T-cell (primary cell): ENCODE measurements around the gene ZNF205. TPM values are rescaled to one million over a fixed set of nuclear protein-coding genes. Genes with fewer than 3 reads are reported as not detected.

Experiments
- ATAC-seq, 4 experiments: fragments of 200-7000 bp in 3 of 4; fragments of 150-1000 bp in 1 of 4; cut with Tn5 transposase; replicated peaks in 1 of 4; 1 replicate in 3 of 4; 2 replicates in 1 of 4; pipeline ENCODE4 v1.10.0; 2021; ENCODE audit warnings: moderate library complexity in 3 of 4, mild to moderate bottlenecking in 2 of 4, moderate number of reproducible peaks in 1 of 4
- CTCF ChIA-PET, 2 donors: fragments of 300-600 bp; sonication (Branson Sonifier 250); formaldehyde crosslinking; loops; one replicate each; lab custom pipeline; 2022; ENCODE audit warnings: antibody characterized with exemption in 2 of 2; lab: Charles Lee
- POLR2A ChIA-PET, 2 donors: fragments of 300-600 bp; sonication (Branson Sonifier 250); formaldehyde crosslinking; loops; one replicate each; lab custom pipeline; 2022; ENCODE audit warnings: antibody characterized with exemption in 2 of 2; lab: Charles Lee
- DNase-seq, 35 experiments: peaks; one replicate each; pipeline versions ENCODE4 v3.0.0 to v3.0.0-alpha.2; 2013 to 2023
- H3K27ac ChIP-seq: one replicate; pipeline ENCODE4 v1.5.1; 2013; ENCODE audit warnings: low read length
- H3K27me3 ChIP-seq, 2 experiments: replicated peaks in 1 of 2; 1 replicate in 1 of 2; 2 replicates in 1 of 2; pipeline versions ENCODE4 v1.6.1 to v1.7.0; 2013; ENCODE audit warnings: low read length in 1 of 2, mixed read lengths in 1 of 2; ENCODE audit not compliant: control insufficient read depth in 2 of 2, insufficient read depth in 2 of 2; ENCODE audit errors: extremely low read depth in 1 of 2
- H3K36me3 ChIP-seq, 2 donors: 1 replicate in 1 of 2; 2 replicates in 1 of 2; pipeline versions ENCODE4 v1.6.1 to v1.7.0; 2013; ENCODE audit warnings: low read length in 1 of 2; ENCODE audit not compliant: control insufficient read depth in 2 of 2, insufficient read depth in 1 of 2; ENCODE audit errors: extremely low read depth in 1 of 2
- H3K4me1 ChIP-seq, 2 experiments: 1 replicate in 1 of 2; 2 replicates in 1 of 2; pipeline versions ENCODE4 v1.6.1 to v1.7.0; 2013; ENCODE audit warnings: low read length in 2 of 2, mixed read lengths in 1 of 2; ENCODE audit not compliant: insufficient read depth in 2 of 2, control insufficient read depth in 1 of 2; ENCODE audit errors: extremely low read depth in 1 of 2
- H3K4me3 ChIP-seq, 2 donors: 1 replicate in 1 of 2; 2 replicates in 1 of 2; pipeline versions ENCODE4 v1.5.1 to v1.7.0; 2013; ENCODE audit warnings: mild to moderate bottlenecking in 2 of 2, low read length in 1 of 2, moderate library complexity in 1 of 2; ENCODE audit not compliant: control insufficient read depth in 1 of 2; ENCODE audit errors: extremely low read depth in 1 of 2
- H3K9me3 ChIP-seq: 2 replicates; pipeline ENCODE4 v1.7.0; 2013
- H3K27ac Mint-ChIP-seq, 2 donors: one replicate each; pipeline ENCODE4 v1.8.0; 2020 to 2021; ENCODE audit warnings: mild to moderate bottlenecking in 2 of 2, mixed read lengths in 2 of 2
- H3K27me3 Mint-ChIP-seq, 2 donors: one replicate each; pipeline ENCODE4 v1.8.0; 2021 to 2022; ENCODE audit warnings: mixed read lengths in 2 of 2
- H3K36me3 Mint-ChIP-seq: one replicate; pipeline ENCODE4 v1.8.0; 2021; ENCODE audit warnings: mixed read lengths
- H3K4me1 Mint-ChIP-seq, 3 donors: one replicate each; pipeline ENCODE4 v1.8.0; 2020 to 2022; ENCODE audit warnings: mixed read lengths in 3 of 3, mild to moderate bottlenecking in 1 of 3
- H3K4me3 Mint-ChIP-seq, 3 donors: one replicate each; pipeline ENCODE4 v1.8.0; 2020 to 2022; ENCODE audit warnings: mild to moderate bottlenecking in 3 of 3, mixed read lengths in 3 of 3, moderate library complexity in 3 of 3
- H3K9me3 Mint-ChIP-seq, 3 donors: one replicate each; pipeline ENCODE4 v1.8.0; 2020 to 2022; ENCODE audit warnings: mixed read lengths in 3 of 3
- WGBS: methylation state at CpG from one replicate; pipeline ENCODE4 v1.1.5; 2013; ENCODE audit warnings: missing lambda C conversion rate; ENCODE audit not compliant: insufficient coverage; 5-methylcytosine and 5-hydroxymethylcytosine counted together
- total RNA-seq, 35 experiments: library from RNA in 6 of 35; stranded (reverse) in 6 of 35; fragments of 120-200 nt in 1 of 35; gene quantifications; one replicate each; pipeline versions ENCODE4 v1.2.1 to v1.2.4 and lab custom pipeline; 2013 to 2026

ZNF205 gene
- total RNA-seq, 5 donors from 2014 or later (not counting 1 experiment from before 2014, with no cell fraction given), result 0.38 TPM; not detected in 4

GRCh38 chr16:3122926-3123570 lies 10.7 kb downstream of the ZNF205 start:
- POLR2A ChIA-PET, result interaction anchor here in 1 of 2 donors (0.6 kb wide), 2 partner anchors 48 to 212 kb away, joined by 3 to 7 read pairs; no protein-coding TSS in a partner anchor
- Mint-ChIP-seq H3K9me3 (no peaks in the 10 kb centered on the region), H3K27ac (peak overlapping the region; percentile 94 to 98), H3K27me3 (no peaks in the 10 kb centered on the region), H3K4me1 (peaks cover 37 to 43% (median 39%) of the 10 kb centered on the region in 3 donors), H3K36me3 (no peaks in the 10 kb centered on the region), H3K4me3 (peak overlapping the region; percentile 95 to 96 (median 95))
- ATAC-seq, result no peak
- WGBS, result 82% methylated on average over 5 of the region's 8 CpGs
- Histone ChIP-seq H3K9me3 (no peaks in the 10 kb centered on the region), H3K27ac (peak overlapping the region; percentile 52), H3K27me3 (no peaks in the 10 kb centered on the region), H3K4me1 (peaks cover 8 to 33% of the 10 kb centered on the region in 2 experiments), H3K36me3 (no peaks in the 10 kb centered on the region), H3K4me3 (peak overlapping the region in 1 of 2 donors; percentile 71)
- CTCF ChIA-PET, result interaction anchor here in 1 of 2 donors (0.7 kb wide), 1 partner anchor 26 kb away, joined by 8 read pairs; no protein-coding TSS in a partner anchor
- DNase-seq, result no peak

- peaks cover 47 to 53% (median 51%) of the 10 kb centered on the region in 3 donors for H3K4me1 Mint-ChIP-seq
- ATAC-seq, result peak; percentile 90 to 92 (median 92)
- POLR2A ChIA-PET, result interaction anchor here (0.6 to 0.7 kb wide), 2 partner anchors 11 to 19 kb away, joined by 3 to 6 read pairs; partner anchors contain the start of gene ZNF213 (in 1 of the 2)
- H3K27me3 Mint-ChIP-seq, result no peaks in the 10 kb centered on the region
- no peaks in the 10 kb centered on the region for H3K36me3 ChIP-seq
- peak; percentile 88 to 98 (median 95) for DNase-seq
- H3K4me3 Mint-ChIP-seq, result peak overlapping the region; percentile 95 to 96 (median 95)
- CTCF ChIA-PET, result interaction anchor here in 1 of 2 donors (0.6 kb wide), 1 partner anchor 61 kb away, joined by 3 read pairs; no protein-coding TSS in a partner anchor
- under 1% methylated on average over 68 of the region's 72 CpGs for WGBS
- peaks cover 17 to 45% of the 10 kb centered on the region in 2 experiments for H3K4me1 ChIP-seq
- H3K27ac Mint-ChIP-seq, result peak overlapping the region; percentile 94 to 98
- peak overlapping the region; percentile 71 to 72 for H3K4me3 ChIP-seq
- H3K9me3 Mint-ChIP-seq, result no peaks in the 10 kb centered on the region
- H3K27me3 ChIP-seq, result no peaks in the 10 kb centered on the region
- H3K27ac ChIP-seq, result peak overlapping the region; percentile 52
- no peaks in the 10 kb centered on the region for H3K9me3 ChIP-seq
- no peaks in the 10 kb centered on the region for H3K36me3 Mint-ChIP-seq
Observed at GRCh38 chr16:3123986-3124886, 11.8 kb downstream of the ZNF205 start.

- 89% methylated on average over 5 of the region's 6 CpGs for WGBS
- Histone ChIP-seq H3K4me1 (peaks cover 20 to 60% of the 10 kb centered on the region in 2 experiments), H3K4me3 (peak overlapping the region in 1 of 2 donors; percentile 15), H3K27me3 (no peaks in the 10 kb centered on the region), H3K36me3 (peaks cover 0 to 6% of the 10 kb centered on the region in 2 donors), H3K9me3 (no peaks in the 10 kb centered on the region), H3K27ac (no peak overlapping the region)
- DNase-seq, result no peak
- Mint-ChIP-seq H3K4me1 (peaks cover 59 to 65% (median 63%) of the 10 kb centered on the region in 3 donors), H3K36me3 (peaks cover 4% of the 10 kb centered on the region), H3K27ac (peak overlapping the region; percentile 52 to 59), H3K27me3 (no peaks in the 10 kb centered on the region), H3K9me3 (no peaks in the 10 kb centered on the region), H3K4me3 (peak overlapping the region; percentile 36 to 44 (median 39))
- ChIA-PET POLR2A (no interaction called here), CTCF (interaction anchor here in 1 of 2 donors (0.6 to 3.8 kb wide), 4 partner anchors 22 to 69 kb away, joined by 3 to 39 read pairs (median 6); no protein-coding TSS in a partner anchor)
- ATAC-seq, result no peak
Observed at GRCh38 chr16:3127745-3128144, 15.4 kb downstream of the ZNF205 start.

DNA sequence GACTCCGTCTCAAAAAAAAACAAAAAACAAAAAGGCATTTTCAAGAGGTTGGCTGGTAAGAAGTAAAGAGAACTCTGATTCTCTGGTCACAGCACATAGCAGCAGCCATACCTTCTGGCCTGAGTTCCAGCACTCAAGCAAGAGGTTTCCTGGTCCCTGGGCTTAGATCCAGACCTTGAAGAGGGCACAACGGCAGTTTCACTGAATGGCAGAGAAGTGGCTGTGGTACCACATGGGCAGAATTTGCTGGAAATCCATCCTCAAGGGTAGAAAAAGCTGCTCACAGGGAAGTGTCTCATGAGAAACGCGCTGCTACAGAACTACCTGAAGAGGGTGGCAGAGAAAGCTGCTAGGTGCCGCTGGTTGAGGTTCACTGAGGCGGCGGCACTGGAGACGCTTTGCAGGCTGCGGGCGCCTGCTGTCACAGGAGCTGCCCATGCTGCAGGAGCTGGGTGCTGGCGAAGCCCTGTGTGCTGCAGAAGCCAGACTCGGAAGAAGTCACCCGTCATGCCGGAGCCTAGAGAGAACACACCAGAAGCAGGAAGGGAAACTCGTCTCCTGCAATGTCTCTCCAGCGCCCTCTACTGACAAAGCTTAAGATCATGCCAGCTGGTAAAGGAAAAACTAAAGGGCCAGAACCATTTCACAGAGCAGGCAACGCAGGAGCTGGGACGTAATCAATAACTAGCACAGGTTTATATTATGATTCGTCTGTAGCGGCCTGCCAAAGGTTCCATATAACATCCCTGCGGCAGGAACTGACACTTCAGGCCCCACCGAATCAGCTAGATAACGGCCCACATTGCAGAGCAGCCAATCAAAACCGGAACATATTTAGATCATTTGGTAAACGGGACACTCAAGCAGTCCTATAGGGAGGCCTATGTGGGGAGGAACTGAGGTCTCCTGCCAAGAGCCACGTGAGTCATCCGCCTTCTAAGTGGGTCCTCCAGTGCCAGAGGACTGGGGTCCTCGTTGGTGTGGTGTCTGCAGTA lies 17.0 kb downstream of the ZNF205 start:
- H3K4me1 ChIP-seq, result peaks cover 25 to 61% of the 10 kb centered on the region in 2 experiments
- POLR2A ChIA-PET, result interaction anchor here (0.5 to 1.2 kb wide), 6 partner anchors 11 to 1350 kb away, joined by 3 to 9 read pairs (median 5); partner anchors contain the start of gene IL32 (in 1 of the 2)
- peak overlapping the region; percentile 87 to 90 (median 89) for H3K4me3 Mint-ChIP-seq

DNA sequence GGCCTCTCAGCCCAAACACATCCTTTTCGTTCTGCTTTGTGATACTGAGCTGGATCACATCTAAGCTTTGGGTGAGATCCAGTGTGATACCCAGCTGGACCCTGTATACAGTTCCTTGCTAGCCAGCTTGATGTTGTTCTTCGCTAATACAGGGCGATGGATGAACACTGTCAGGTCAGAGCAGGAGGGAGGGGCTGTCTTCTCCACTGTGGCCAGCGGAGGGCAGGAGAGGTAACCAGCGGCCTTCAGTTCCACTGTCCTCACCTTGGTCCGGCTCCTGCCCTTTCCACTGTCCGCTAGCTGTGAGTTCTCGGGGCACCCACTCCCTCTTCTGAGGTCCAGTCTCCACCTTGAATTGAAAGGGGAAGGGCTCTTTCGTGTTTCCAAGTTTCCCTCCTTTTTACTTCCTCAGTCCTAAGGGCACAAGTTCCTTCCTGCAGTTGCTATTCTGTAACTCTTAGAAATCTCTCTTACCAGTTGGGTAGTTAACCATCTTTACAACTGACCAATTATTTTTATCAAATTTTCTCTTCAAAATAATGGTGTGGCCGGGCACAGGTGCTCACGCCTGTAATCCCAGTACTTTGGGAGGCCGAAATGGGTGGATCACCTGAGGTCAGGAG lies 19.5 kb downstream of the ZNF205 start:
- Histone ChIP-seq H3K27me3 (no peaks in the 10 kb centered on the region), H3K4me3 (no peak overlapping the region), H3K36me3 (peaks cover 0 to 6% of the 10 kb centered on the region in 2 donors), H3K9me3 (no peaks in the 10 kb centered on the region), H3K4me1 (peaks cover 30 to 67% of the 10 kb centered on the region in 2 experiments), H3K27ac (no peak overlapping the region)
- peak overlapping the region in 1 of 2 donors; percentile 15 for H3K27ac Mint-ChIP-seq
- H3K27me3 Mint-ChIP-seq, result no peaks in the 10 kb centered on the region
- ChIA-PET CTCF (interaction anchor here (0.6 to 4.1 kb wide), 6 partner anchors 34 to 1150 kb away, joined by 3 to 28 read pairs (median 4); partner anchors contain the start of genes HCFC1R1 (in 1 of the 2) and THOC6 (in 1 of the 2)), POLR2A (interaction anchor here in 1 of 2 donors (0.5 to 0.9 kb wide), 2 partner anchors 73 to 152 kb away, joined by 3 read pairs; no protein-coding TSS in a partner anchor)
- no peak for ATAC-seq
- H3K36me3 Mint-ChIP-seq, result peaks cover 4% of the 10 kb centered on the region
- H3K4me3 Mint-ChIP-seq, result no peak overlapping the region
- DNase-seq, result peak in 13 of 35 experiments; percentile 6 to 52 (median 34)
- WGBS, result 100% methylated on average over 1 of the region's 12 CpGs
- no peaks in the 10 kb centered on the region for H3K9me3 Mint-ChIP-seq
- H3K4me1 Mint-ChIP-seq, result peaks cover 55 to 60% (median 57%) of the 10 kb centered on the region in 3 donors

More for the DNA sequence above, 17.0 kb downstream of the ZNF205 start:
- Histone ChIP-seq H3K9me3 (no peaks in the 10 kb centered on the region), H3K36me3 (peaks cover 0 to 6% of the 10 kb centered on the region in 2 donors), H3K27ac (peak overlapping the region; percentile 1), H3K27me3 (no peaks in the 10 kb centered on the region), H3K4me3 (peak overlapping the region; percentile 75 to 90)
- CTCF ChIA-PET, result interaction anchor here (0.6 to 4.1 kb wide), 31 partner anchors 12 to 153 kb away, joined by 3 to 39 read pairs (median 4); partner anchors contain the start of gene ZSCAN10 (in 1 of the 2)
- Mint-ChIP-seq H3K36me3 (peaks cover 4% of the 10 kb centered on the region), H3K9me3 (no peaks in the 10 kb centered on the region), H3K27ac (peak overlapping the region; percentile 93), H3K27me3 (no peaks in the 10 kb centered on the region), H3K4me1 (peaks cover 62 to 66% (median 63%) of the 10 kb centered on the region in 3 donors)
- WGBS, result 11% methylated on average over 24 of the region's 28 CpGs
- ATAC-seq (peak; percentile 73 to 77 (median 74)), DNase-seq (peak; percentile 59 to 95 (median 77))
